Activated T-helper 9 cell treated with anti-CD3 and anti-CD28 coated beads, Interleukin-2, amount 50 U/mL, for 16 hours (primary cell): ENCODE results near the gene ZNG1B.
"Not testable (repeated sequence)": the region's sequence is repeated elsewhere in the genome, so short reads cannot be mapped to it uniquely, and the experiment has no call there.

Experiments
- DNase-seq: peaks from one replicate; pipeline ENCODE4 v3.0.0-alpha.2; 2020; ENCODE audit warnings: low read depth

The ZNG1B gene

DNA sequence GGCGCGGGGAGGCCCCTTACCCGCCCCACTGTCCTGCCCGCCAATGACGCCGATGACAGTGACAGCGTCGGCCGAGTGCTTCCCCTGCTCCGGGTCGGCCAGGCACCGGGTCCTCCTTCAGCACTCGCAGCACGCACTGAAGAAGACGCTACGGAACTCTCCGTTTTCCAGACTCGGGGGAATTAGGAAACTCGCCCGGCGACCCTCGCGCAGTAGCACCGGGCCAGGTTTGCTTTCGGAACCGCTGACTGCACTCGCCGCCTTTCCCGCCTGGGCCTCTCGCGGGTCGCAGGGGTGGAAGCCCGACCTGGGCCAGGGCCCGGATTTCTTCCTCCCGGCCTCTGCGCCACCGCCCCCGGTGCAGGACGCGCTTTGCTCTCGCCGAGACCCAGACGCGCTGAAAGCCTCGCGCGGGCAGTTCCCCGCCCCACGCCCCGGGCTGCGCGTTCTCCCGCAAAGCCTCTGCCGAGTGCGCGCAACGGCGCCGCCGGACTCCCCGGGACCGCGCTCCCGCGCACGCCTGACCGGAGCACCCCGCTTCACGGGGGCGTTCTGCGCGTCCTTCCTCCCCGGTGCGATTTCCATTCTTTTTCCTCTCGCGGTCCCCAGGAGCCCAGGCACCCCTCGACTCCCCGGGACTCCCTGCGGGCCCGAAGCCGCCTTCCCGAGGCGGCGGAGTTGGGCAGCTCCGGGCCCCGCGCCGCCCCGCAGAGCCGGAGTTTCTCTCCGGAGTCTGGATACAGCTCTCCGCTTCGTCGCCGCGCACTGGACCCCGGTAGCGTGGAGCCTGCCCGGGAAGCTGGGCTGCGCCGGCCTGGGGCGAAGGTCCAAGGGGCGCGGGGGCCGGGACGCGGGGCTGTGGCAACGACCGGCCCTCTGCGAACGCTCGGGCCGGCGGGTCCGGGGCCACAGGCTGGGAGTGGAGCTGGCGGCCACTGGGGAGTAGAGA is 65.9 kb downstream of the ZNG1B start:
- DNase-seq = not testable (repeated sequence)

DNA sequence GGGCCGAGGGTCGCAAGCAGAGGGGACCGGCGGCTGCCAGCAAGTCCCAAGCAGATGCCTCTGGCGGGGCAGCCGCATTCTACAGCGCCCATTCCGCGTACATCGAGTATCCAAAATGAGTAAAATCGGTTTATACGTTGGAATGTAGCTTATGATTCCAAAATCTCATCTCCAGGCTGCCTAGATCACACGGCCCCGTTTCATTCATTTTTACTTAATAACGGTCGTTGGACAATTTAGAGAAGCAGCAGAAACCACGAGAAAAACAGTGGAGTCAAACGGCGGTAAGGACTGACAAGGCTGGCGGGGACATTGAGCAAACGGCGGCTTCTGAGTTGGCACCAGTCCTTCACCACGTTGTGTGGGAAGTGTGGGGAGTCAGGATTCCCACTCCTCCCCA is 66.6 kb downstream of the ZNG1B start:
- DNase-seq = not testable (repeated sequence)

DNA sequence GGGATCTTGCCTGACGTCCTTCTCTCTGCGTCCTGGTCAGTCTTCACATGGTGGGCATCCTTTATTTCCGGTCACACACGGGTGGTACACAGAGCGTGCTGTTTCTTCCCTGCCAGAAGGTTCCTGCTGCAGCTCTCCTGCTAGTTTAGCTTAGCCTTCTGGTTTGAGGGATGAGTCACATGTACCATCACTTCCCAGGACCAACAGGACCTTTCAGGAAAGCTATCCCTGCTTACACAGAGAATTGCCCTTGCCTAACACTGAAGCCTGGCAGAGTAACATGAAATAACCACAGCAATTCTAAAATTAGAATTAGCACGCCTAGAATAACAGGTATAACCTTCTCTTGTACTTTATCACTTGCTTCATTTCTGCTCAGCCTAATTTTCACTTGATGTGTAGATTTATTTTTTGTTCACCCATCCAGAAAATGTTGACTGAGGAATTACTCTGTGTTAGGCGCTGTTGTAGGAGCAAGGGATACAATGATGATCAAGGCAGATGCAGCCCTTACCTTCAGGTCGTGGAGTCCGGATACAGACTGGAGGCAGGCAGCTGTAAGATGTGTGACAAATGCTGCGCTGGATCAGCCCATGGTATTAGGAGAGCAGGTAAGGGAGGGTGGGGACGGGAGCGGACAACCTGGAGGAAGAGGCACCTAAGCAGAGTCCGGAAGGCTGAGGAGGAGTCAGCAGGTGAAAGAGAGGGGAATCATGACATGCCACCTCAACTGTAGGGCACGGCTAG is 70.1 kb downstream of the ZNG1B start:
- DNase-seq = not testable (repeated sequence)

DNA sequence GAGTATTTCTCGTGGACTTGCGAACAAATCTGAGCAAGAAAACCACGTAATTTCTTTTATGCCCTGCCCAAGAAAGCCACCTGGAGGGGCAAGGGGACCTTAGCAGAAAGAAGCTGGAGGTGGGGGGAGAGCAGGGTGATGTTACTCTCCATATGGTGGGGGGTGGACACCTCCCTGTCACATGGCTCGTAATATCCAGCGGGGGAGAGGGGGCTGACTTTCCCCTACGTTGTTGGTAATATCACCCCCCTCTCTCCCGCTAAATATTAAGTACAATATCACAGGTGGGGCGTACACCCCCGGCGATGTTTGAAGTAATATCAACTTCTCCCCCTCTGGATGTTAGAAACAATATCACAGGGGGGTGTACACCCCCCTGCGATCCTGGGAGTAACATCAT is 70.7 kb downstream of the ZNG1B start:
- not testable (repeated sequence) for DNase-seq

DNA sequence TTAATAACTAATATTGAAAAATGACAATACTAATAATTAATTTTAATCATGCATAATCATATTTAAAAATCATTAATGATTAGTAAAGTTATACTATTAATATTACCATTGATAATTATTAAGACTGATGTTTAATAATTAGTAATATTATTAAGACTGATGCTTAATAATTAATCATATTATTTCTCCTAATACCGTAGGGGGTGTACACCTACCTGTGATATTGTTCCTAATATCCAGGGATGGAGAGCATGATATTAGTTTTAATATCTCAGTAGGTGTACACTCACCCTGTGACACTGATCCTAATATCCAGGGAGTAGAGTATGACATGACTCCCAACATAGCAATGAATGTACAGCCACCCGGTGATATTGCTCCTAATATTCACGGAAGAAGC is 73.4 kb downstream of the ZNG1B start:
- not testable (repeated sequence) for DNase-seq

DNA sequence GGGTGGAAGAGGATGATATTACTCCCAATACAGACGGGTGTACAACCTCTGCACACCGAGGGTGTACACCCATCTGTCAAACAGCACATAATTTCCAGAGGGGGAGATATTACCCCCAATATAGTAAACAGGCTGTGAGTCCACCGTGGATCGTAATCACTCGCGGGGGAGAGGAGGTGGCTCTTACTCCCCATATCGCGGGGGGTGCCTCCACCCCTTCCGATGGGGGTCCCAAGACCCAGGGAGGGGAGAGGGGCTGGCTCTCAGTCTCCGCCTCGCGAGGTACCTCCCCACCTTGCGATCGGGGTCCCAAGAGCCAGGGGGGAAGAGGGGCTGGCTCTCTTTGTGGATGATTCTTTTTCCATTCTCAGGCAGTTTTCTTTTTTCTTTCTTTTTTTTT is 74.4 kb downstream of the ZNG1B start:
- not testable (repeated sequence) for DNase-seq

DNA sequence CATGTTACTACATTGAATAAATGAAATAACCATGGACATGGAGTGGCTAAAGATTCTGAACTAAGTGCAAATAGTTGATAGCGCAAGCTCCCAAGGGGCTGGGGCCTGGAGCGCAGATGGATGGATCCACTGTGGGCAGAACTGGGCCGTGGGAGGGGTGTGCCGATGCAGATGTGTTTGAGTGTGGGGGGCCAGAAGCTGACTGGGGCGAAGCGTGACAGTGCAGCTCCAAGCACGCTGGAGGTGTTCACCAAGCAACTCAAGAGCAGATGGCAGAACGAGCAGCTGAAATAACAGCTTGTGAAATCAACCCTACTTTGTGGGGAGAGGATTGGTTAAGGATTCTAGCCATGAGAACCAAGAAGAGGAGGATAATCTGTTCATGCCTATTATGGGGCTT is 78.0 kb downstream of the ZNG1B start:
- not testable (repeated sequence) for DNase-seq

DNA sequence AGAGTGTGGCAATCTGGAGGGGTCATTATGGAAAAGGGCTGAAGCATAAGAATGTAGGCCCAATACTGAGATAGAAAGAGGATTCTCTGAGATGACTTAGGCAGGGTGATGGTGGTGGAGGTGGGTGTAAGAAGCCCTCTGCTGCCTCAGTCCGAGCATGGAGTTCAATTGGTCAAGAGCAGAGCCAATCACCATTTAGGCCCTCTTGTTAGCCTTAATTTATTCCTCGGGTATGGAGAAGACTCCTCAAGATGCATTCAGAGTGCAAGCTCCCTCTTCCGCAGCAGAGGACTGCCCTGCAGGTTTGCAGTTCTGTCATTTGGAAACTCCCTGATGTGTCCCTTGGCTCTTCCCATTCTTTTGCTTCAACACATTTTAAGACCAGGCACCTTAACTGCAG is 78.5 kb downstream of the ZNG1B start:
- not testable (repeated sequence) for DNase-seq

DNA sequence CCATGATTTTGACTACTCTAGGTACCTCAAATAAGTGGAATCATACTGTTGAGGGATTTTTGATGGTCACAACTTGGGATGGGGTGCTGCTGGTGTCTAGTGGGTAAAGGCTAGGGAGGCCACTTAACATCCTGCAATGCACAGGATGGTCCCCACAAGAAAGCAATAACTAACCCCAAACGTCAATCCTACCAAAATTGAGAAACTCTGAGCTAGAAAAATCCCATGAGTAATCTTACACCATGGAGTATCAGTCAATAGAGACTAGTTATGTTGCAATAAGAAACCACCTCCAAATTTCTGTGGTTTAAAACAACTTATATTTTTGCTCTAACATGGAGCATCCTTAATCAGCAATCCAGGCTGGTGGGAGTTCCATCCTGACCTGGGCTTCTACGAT is 79.5 kb downstream of the ZNG1B start:
- DNase-seq = not testable (repeated sequence)

DNA sequence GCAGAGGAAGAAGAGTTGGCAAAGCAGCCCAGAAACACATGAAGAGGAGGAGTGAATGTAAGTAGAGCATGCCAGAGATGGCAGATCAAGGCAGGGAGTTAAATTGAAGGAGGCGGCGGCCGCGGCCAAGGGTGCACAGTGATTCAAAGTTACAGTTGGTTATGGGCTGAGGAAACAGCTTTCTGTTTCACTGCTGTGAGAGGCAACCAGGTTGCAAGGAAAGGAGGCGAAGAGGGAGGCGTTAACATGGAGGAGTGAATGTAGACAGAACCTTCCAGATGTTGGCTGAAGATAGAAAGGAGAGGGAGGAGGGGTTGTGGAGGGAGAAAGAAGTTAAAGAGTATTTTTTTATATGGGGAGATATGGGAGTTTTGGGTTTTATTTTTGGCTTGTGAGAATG is 83.3 kb downstream of the ZNG1B start:
- DNase-seq = not testable (repeated sequence)

DNA sequence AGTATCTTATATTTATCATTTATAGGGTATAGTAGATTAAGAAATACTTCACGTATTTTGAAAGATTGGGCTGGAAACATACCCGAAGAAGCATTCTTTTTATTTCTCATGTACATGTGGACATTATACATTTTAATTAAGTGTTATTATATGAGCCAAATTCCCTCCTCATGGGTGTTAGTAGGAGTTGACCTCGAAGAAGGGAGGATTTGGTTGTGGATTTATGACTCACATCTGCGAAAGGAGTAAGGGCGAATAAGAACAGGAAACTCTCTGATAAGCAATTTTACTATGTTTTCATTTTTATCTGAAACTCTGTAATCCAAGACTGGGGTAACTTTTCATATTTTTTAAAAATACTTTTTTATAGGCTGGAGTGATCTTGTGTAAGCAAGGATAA is 84.0 kb downstream of the ZNG1B start:
- not testable (repeated sequence) for DNase-seq

DNA sequence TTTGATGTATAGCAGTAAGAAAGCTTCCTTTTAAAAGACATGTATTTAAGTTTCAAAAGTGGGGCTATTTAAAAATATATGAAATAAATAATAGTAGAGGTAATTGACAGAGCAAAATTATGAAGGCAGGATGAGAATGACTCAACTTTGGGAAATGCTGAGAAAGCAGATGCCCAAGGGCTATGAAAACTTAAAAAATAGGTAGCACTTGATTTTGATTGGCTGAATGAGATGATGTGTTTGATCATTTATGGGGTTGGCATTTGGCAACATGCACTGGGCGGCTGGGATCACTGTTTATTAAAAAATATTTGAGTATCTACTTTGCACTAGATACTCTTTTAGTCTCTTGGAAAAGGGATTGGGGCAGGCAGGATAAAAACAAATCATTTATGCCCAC is 87.5 kb downstream of the ZNG1B start:
- not testable (repeated sequence) for DNase-seq

DNA sequence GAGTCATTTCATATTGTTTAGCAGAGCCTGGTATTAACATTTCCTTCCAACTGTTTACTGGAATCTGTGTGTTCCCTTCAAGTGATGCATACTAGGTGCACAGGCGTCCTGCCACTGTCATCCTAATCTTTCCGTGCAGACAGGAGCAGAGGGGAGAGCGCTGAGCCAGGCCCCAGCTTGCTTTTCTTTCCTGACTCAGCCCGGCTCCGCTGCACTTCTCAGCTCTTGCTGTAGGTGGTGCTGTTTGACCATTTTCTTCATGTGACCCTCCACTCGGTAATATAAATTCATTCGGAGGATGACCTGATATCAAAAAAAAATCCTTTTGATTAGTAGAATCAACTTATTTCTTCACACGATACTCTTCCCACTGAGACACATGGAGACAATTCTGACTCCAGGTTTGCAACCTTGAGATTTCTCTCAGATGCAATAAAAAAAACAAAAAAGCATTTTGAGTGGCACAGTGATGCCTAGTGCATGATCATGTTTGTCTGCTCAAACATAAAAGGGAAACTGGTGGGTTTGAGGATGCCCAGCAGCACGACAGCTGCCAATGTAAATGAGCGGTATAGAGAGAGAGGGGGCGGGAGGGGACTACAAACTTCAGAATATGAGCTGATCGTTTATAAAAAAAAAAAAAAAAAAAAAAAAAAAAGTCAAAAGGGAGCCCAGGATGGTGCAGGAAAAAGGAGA is 90.0 kb downstream of the ZNG1B start:
- not testable (repeated sequence) for DNase-seq

DNA sequence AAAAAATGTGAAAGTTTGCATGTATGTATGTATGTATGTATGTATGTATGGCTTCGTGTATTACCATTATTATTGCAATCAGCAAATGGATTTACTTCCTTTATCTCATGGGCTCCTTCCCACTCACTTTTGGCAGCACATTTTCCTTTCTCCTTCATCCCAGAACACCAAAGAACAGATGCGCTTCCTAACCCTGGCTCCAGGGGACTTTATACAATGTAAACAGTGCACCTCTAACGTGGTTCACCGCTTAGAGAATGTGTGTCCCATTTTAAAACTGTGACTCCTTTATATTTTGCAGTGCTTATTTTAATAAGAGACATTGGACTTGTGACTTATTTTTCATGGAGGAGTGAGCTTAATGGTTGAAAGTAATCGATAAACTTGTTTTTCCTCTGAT is 90.6 kb downstream of the ZNG1B start:
- DNase-seq = not testable (repeated sequence)

DNA sequence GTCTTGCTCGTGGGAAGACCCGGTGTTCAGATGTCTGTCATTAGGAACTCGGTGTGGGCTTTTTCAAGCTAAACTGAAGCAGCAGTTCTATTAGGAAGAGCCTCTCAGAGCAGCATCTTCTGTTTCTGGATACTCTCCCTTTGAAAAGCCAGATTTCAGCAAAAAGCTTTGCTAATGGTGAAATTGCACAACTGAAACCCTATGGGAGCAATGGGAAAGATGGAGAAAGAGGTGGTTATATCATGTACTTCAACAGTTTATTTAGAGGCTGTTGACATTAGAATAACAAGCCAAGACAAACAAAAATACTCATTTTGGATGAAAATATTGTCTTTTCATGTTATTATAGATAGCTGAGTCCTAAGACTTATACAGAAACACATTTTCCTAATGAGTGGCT is 91.4 kb downstream of the ZNG1B start:
- not testable (repeated sequence) for DNase-seq

DNA sequence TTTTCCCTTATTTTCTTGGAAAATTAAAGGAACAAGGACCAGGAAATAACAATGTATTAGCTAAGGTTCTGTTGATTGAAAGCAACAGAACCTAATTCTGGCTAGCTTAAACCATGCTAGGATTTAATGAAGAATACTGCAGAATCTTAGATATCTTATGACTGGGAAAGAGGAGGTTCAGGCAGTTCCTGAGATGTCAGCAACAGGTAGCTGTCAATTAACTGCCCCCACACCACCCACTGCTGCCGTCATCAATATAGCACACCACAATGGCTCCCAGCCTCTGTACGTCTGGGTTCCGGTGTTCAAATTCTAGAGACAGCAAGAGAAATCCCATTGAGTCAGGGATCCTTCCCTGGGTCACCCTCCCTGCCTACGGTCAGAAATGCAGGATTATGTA is 95.5 kb downstream of the ZNG1B start:
- DNase-seq = not testable (repeated sequence)

DNA sequence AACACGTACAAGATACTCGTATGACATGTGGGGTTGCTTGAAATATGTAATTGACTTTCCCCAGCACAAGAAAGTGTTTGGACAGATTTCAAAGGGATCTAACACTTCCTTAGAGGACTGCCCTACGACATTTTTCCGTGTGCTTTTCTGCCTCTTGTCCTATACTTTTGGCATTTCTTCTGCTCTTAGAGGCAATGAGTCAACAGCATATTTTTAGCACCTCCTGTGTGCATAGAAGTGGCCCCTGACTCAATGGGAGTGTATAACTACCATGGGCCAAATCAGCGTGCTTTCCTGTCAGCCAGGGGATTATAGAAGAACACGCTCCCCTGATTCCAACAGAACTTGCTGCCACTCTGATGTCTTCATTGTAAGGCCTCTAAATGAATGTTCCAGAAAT is 99.1 kb downstream of the ZNG1B start:
- not testable (repeated sequence) for DNase-seq

DNA sequence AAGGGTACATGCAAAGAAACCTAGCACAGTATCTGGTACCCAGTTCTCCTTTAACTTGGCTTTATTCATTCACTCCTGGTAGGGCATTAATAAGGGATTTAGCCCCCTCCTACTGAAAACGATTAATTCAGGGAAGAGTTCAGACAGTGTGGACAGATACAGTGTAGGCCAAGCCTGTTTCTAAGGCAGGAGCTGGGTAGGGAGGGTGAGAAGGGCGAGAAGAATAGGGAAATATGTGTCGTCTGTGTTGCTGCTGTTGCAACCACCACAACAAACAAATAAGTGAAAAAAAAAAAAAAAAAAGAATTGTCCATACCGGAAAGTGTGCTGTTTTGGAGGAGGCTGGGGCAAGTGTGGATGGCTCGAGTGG is 103.3 kb downstream of the ZNG1B start:
- not testable (repeated sequence) for DNase-seq

DNA sequence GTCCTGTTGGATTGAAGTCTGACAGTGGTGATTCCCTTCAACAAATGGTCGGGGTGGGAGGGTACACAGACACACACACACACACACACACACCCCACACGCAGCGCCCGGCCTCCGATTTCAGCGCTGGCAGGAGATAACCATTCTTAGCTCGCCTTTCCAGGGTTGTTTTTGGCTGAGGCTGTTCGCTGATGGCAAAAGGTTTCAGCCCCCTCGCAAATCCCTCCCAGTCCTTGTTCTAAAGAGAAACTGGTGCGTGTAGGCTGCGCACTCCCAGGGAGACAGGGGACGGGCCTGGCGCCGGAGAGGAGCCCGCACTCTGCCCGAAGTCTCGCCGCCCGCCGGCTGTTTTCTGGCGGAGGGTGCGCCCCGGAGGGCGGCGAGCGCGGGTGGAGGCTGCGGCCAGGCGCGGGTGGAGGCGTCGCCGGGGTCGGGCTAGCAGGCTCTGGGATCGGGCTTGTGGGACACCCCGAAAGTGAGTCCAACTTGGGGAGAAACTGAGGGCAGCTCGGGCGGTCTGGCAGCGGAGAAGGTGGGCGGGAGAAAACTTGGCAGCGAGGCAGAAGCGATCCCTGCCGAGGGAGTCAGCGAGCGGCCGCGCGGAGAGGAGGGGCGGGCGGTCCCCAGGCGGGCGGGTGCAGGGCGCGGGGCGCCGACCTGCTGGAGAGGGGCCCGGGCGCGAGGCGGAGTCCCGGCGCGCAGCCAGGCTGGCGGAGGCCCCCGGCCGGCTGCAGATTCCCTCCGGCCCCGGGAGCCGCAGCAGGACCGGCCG is 103.9 kb downstream of the ZNG1B start:
- DNase-seq = not testable (repeated sequence)

DNA sequence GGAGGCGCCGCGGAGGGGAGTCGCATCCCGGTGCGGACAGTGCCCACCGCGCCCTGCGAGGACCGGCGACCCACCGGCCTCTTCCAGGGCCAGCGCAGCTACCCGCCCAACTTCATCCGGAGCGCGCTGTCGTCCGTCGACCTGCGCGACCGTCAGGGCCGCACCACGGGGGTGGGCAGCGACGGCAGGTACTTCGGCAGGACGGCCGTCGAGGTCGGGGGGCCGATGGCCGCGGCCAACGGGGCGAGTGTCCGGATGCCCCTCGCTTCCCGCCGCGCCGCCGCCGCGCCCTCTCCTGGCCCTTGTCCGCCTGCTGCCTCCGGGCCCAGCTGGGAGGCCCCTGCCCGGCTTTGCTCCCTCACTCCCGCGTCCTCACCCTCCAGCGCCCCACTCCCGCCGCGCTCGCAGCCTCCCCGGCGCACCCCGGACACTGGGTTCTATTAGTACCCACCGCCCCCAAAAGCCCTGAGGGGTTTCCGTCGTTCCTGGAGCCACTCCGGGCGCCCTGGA is 104.5 kb downstream of the ZNG1B start:
- not testable (repeated sequence) for DNase-seq

DNA sequence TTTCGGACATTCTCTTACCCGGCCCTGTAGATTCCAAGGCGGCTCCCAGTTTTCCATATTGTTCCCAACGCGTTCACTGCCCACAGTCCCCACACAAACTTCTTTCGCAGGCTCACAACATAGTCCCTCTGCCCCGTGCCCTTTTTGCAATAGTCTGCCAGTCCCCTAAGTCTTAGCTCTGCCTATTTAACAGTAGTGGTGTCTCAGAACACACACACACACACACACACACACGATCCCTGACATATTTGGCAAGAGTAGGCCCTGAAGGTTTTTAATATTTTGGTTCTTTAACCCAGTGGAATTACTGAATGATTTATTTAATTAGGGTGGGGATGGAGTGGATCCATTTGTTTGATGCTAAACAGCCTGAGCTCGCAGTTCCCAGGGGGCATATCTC is 105.0 kb downstream of the ZNG1B start:
- DNase-seq = not testable (repeated sequence)
